GM18909 (cell line): ENCODE results near the gene NAA11.
"Not testable (repeated sequence)": the region's sequence is repeated elsewhere in the genome, so short reads cannot be mapped to it uniquely, and the experiment has no call there.

ENCODE experiments used
- ATAC-seq: cut with Tn5 transposase; IDR thresholded peaks from one replicate; pipeline ENCODE4 v1.9.1; 2021; ENCODE audit warnings: mild to moderate bottlenecking; ENCODE audit not compliant: unreplicated experiment, poor library complexity

The NAA11 gene

DNA sequence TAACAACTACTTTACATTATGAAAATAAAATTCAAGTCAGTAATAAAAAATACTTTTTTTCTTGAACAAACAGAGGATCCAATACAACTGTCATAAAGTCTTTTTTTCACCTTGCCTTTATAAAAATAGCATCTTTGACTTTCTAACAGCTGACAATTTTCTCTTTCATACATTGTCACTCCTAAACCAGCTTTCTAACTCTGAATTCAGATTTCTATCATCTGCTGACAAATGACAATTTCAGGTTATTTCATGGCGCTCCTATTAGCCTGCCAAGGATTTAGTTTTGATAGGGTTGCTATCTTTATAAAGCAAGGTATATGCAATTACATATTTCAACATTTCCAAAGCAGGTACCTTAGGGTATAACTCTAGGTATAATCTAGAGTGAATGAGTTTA, 14.6 kb downstream of the NAA11 start:
- no peak for ATAC-seq

DNA sequence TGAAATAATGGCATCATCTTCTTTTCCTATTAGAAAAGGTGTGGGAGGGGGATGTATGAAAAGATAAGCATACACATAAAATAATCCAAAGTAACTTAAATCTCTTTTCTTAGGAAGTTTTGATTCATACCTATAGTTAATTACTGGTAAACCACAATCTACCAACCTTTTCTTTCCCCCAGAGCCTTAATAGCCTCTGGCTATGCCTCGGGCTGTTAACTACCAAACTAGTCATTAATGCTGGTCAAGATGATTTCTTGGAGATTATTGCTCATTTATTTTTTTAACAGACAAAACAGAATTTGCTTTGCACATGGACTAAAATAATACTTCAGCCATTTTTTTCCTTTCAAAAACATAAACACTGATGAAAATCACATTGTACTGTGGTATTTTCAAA, 16.9 kb downstream of the NAA11 start:
- no peak for ATAC-seq

DNA sequence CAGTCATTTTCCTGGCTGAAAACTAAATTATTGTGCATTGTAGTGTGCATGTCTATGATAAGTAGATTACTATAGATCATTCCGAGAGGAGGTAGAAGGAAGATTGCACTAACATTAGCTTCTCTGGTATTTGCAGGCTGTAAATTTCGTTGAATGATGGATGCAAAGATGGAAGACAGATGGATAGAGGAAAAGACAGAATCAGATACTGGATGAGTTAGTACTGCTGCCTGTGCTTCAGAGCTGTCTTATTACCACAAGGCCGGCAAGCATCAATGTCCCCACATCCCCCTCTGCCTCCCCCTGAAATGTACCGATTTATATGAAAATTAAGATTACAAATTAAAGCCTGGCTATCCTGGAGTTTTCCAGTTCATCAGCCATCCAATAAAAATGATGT, 17.7 kb downstream of the NAA11 start:
- no peak for ATAC-seq

DNA sequence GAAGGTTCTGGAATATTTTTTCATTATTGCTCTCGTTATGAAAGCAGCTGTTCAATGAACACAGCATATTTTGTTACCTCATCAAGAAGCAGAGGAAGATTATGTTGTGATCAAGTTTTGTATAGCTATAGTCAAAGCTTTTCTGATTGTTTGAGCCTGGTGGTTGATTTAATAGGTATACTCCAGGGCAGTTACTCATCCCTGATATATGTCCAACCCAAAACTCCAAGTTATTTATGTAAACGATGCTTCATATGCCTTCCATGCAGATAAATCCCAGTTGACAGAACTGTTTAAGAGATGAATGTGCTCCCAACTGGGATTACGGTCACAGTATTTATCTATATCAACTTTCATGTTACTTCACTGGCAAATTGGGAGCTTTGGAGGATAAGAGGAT, 19.1 kb downstream of the NAA11 start:
- ATAC-seq: no peak

DNA sequence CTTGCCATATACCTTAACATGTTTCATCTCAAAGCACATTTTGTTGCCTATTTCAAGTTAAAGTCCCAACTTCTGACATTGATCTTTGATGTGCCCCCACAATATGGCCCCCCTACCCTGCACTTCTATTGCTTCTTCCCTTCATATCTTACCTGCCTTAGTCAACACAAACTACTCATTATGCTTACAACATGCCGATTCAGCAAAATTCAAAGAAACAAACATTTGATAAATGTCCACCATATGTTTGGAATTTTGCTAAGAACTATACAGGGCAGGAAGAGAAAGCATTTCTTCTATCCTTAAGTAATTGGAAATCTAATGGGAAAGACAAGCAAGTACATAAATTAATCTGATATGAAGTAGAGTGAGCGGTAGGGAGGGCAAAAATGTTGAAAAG, 25.6 kb downstream of the NAA11 start:
- no peak for ATAC-seq

DNA sequence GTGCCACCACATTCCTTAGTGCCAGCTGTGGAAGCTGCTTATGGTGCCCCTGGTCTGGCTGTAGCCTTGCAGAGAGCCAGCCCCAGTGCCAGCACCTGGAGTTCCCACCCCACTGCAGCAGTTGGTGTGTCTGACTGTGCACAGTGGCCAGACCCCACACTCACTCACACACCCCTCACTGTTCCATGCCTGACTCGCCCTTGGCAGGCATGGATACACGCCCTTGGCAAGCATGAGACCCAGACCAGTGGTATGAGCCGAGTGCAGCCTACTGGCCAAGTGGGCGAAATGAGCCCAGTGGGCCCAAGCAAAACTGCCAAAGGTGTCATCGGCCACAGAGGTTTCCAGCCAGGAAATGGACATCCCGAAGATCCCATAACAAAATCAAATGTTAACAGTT, 27.4 kb downstream of the NAA11 start:
- no peak for ATAC-seq

DNA sequence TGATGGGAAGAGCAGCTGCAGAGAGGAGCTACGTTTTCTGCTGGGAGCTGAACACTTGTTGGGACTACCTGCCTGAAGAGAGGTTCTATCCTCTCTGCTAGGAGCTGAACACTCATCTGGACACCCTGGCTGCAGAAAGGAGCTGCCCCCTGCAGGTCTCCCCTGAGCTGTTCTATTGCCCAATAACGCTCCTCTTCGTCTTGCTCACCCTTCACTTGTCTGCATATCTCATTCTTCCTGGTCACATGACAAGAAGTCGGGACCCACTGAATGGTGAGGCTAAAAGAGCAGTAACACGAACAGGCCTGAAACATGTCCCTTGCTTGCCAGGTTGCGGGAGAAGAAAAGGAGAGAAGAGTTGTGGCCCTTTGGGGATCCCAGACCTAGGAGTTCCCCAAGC, 27.8 kb downstream of the NAA11 start:
- no peak for ATAC-seq

DNA sequence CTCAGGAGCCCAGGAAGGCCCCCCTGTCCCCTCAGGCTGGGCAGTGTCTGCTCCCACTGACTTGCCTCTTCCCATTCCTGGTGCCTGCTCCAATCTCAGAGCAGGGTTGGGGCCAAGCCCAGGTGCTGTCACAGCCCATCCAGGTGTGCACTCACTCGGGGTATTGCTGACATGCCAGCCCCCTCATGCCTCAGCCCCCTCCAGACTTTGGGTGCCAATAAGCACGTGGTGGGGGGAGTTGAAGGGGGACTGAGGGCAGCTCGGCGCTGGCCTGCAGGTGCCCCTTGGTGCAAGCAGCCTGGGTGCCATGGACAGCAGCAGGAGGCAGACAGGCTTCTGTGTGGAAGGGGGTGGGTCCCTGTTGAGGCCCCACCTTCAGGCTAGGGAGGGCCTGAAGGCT, 28.4 kb downstream of the NAA11 start:
- ATAC-seq: no peak

- ATAC-seq: no peak
Observed at GRCh38 chr4:79296768-79297428, 29.0 kb downstream of the NAA11 start.

GRCh38 chr4:79295086-79295485, 30.8 kb downstream of the NAA11 start:
- ATAC-seq: no peak

DNA sequence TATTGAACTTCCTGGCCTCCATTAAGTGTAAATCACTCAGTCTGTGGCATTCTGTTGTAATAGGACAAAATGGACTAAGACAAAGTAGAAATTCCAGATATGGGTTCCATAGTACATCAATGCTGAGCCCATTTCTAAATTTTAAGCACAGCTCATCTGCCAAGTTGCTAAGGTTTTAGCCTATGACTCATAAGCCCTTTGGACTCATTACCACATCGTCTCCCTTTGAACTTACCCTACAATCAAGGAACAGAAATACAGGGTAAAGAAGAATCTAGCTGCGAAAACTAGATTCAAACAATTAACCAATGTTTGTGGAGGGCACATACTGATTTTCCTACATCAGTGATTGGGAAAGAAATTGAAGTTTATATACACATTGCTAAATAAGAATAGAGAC, 31.8 kb downstream of the NAA11 start:
- no peak for ATAC-seq

DNA sequence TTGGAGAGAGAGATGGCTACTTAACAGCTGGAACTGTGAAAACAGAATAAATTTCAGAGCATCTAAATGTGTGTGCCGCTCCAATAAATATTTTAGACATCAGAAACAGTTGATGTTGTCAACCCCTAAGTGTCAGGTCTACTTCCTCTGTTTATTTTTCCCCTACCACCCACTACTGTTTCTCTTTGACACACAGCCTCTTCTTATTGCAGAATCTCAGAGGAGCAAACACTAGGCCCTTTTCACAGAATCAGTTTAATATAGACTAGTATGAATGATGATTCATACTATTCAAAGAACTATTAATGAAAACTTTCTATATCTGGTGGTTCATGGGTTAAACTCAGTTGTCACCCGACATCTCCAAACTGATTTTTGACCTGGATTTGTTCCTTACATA, 33.9 kb downstream of the NAA11 start:
- no peak for ATAC-seq

- no peak for ATAC-seq
Observed at GRCh38 chr4:79290376-79290775, 35.5 kb downstream of the NAA11 start.

- ATAC-seq: no peak
Observed at GRCh38 chr4:79288185-79288584, 37.7 kb downstream of the NAA11 start.

- ATAC-seq: no peak
Observed at GRCh38 chr4:79287718-79288117, 38.1 kb downstream of the NAA11 start.

DNA sequence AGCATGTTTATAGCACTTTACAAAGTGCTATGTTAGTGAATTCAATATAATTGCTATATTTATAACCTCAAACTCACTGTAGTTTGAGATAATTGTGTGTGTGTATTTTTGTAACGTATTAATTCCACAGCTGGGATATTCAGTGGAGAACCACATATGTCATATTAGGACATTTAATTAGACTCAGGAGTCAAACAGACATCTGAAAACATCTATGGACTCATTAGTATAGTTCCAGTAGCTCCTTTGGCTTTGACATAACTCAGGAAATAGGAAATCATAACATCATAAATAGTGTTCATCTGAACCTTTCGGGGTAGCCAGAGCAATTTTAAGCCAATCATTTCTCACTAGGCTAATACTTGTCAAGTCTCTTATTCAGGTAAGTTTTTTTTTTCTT, 38.8 kb downstream of the NAA11 start:
- no peak for ATAC-seq

DNA sequence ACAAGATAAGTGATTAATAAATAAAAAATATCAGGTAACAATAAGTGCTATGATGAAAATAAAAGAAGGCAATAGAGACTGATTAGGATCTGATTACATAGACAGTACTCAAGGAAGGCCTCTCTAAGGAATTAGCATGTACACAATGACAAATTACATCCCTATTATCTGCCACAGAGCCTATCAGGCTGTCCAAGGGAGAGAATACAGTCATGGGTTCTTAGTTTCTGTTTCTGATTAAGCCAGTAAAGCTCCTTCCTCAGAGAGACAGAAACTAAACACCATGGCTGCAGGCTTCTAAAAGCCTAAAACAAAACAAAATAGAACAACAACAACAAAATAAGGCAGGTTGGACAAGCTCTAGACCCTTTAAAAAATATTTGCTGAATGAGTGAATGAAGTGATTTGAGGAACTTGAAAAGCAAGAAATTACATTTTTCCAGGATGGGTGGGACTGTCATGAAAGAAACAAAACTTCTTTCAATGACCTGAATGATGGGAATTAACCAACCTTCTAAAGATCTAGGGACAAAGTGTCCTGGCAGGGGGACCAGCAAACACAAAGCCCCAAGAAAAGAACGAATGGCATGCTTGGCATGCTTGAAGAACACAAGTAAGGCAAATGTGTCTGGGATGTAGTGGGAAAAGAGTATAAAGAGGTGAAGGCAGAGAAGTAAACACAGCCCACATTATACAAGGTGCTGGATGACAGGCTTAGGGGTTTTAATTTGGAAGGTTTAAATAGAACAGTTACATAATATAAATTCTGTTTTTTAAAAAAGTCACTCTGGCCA, 44.1 kb downstream of the NAA11 start:
- ATAC-seq: no peak

- ATAC-seq: not testable (repeated sequence)
Observed at GRCh38 chr4:79277467-79277866, 48.4 kb downstream of the NAA11 start.

- no peak for ATAC-seq
Observed at GRCh38 chr4:79273915-79274314, 51.9 kb downstream of the NAA11 start.

DNA sequence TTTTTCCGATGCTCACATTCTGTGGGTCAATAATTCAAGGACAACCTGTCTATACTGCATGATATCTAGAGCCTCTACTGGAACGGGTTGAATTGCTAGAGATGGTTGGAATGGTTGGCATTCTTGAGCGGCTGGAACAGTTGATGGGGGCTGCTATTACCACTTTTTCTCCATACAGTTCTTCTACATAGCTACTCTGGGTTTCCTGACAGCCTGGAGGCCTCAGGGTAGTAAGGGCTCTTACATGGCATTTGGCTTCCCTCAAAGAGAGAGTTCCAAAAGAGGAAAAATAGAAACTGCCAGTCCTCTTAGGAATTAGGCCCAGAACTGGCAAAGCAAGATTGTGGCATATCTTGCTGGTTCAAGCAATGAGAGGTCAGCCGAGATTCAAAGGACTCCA, 53.1 kb downstream of the NAA11 start:
- ATAC-seq: no peak

DNA sequence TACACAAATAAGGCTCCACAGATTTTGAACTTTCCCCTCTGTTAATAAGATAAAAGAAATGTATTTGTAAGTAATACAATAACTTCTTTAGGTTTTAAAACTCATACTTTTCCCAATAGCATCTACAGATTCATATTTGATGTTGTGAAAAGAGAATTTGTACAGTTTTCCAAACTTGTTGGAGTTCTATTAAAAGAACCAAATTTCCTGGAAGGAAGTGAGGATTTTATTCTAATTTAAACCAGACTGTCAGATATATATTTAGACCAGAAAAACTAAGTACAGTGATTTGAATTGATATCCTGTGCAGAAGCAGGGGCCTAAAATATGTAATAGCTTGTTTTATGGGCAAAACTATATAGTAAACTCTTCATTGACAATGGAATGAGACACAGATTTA, 53.7 kb downstream of the NAA11 start:
- ATAC-seq: no peak

DNA sequence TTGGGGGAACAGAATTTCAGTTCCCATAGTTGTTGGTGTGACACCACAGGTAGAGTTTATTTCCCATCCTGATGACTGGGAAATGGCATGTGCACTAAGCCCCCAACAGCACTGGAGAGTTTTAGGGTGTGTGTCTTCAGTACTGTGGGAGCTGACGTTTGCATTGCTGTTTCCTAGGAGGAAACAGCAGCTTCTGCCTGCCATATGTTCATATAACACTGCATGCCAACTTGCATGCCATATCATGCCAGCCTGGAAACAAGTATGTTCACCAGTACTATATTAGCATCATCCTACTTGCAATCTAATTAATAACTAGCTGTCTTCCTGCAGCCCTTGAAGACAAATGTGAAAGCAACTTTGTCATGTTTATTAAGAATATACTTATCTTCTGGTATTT, 58.2 kb downstream of the NAA11 start:
- ATAC-seq: no peak
